HG03575 (cell line): ENCODE measurements around the gene DGCR8.

ENCODE experiments used
- ATAC-seq: cut with Tn5 transposase; IDR thresholded peaks from one replicate; pipeline ENCODE4 v1.9.1; 2021; ENCODE audit not compliant: unreplicated experiment, insufficient number of reproducible peaks, low FRiP score; ENCODE audit errors: extremely low read depth

The DGCR8 gene

DNA sequence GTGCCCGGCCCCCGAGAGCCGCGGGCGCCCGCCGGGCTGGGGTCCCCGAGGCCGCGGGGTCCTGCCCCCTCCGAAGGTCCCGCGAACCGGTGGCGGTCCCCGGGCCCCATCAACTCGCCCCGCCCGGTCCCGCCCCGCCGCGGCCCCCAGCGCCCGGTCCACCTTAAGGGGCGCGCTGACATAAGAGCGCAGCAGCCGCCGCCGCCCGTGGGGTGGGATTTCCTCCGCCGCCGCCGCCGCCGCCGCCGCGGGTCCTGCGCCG, 51.5 kb downstream of the DGCR8 start, which contains the start of gene ZDHHC8:
Gene ZDHHC8, plus strand, starts transcription at position 208 of the 262 bp plus-strand sequence. CDS start 144 bp downstream, outside the sequence.
- ATAC-seq = no peak

- no peak for ATAC-seq
Observed at GRCh38 chr22:20131859-20132685, 52.0 kb downstream of the DGCR8 start.

- ATAC-seq = no peak
Observed at GRCh38 chr22:20132686-20133246, 52.7 kb downstream of the DGCR8 start.

GRCh38 chr22:20133930-20134549, 54.0 kb downstream of the DGCR8 start:
- ATAC-seq = no peak

- ATAC-seq = no peak
Observed at GRCh38 chr22:20135265-20135664, 55.2 kb downstream of the DGCR8 start.

GRCh38 chr22:20135806-20136602, 56.0 kb downstream of the DGCR8 start:
- ATAC-seq = no peak

DNA sequence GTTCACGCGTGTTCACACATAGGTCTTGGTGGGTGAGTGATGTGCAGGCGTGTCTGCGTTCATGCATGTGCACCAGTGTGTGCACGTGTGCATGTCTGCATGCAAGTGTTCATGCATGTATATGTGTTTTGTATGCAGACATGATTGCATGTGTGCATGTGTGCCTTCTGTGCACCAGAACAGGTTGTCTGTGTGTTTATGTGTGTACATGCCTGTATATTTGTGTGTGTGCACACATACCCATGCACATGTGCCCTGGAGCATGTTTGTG, 56.5 kb downstream of the DGCR8 start:
- ATAC-seq = no peak

DNA sequence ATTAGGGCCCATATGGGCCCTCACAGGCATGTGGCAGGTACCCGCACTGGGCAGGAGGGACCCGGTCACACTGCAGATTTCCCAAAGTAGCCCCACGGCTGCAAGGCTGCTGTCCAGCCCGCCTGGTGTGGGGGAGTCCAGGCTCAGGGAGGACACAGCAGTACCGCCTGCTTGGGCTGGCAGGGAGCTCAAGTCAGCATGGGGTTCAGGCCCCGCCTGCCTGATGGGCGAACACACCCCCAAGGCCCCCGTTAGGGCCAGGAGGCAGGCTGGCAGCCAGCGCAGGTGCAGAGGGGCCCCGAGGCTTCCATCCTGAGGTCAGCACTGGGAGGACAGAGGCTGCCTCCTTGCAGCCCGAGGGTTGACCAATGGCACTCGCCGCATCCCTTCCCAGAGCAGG, 57.1 kb downstream of the DGCR8 start:
- no peak for ATAC-seq

DNA sequence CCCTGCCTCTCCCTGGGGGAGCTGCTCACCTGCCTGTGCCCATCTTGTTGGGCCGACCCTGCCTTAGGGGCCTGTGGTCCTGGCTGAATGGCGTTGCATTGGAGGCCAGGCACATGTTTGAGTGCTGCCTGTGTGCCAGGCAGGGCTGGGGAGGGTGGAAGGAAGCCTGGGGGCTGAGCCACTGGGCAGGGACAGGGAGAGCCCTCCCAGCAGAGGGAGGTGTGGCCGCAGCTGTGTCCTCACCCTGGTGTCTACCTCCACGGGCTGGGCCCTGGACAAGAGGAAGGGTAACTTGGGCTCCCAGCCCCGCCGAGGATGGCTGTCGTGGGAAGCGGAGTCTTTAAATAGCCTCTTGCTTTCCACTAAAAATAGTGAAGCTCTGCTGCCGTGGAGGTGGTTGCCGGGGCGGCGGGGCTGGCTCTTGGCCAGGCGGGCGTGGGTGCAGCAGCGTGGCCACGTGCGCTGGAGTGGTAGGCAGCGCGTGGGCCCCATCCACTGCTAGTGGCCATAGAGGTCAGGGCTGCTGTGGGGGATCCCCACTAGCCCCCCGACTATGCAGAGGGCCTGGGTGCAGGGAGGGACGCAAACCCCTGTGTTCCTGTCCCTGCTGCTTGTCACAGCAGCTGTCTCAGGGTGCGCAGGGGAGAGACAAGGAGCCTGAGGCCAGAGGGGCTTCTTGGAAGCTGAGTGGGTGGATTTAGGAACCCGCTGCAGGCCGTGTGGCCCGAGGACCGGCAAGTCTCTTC, 57.8 kb downstream of the DGCR8 start:
- ATAC-seq = no peak

- no peak for ATAC-seq
Observed at GRCh38 chr22:20138417-20138738, 58.3 kb downstream of the DGCR8 start.

DNA sequence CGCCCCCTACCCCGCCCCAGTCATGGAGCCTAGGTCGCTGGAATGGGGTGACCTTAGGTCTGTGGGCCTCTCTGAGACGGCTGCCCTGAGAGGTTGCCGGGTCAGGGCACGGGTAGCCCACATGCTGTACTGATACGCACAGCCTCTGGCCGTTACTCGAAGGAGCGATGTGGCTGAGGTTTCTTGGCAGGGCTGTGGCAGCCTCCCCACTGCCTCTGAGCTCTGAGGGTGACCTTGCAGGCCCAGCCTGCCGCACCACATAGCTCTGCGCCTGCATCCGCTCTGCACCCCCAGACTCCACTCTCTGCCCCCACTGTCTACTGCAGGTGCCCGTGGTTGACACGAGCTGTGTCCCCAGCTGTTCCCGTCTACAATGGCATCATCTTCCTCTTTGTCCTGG, 58.8 kb downstream of the DGCR8 start:
- no peak for ATAC-seq

DNA sequence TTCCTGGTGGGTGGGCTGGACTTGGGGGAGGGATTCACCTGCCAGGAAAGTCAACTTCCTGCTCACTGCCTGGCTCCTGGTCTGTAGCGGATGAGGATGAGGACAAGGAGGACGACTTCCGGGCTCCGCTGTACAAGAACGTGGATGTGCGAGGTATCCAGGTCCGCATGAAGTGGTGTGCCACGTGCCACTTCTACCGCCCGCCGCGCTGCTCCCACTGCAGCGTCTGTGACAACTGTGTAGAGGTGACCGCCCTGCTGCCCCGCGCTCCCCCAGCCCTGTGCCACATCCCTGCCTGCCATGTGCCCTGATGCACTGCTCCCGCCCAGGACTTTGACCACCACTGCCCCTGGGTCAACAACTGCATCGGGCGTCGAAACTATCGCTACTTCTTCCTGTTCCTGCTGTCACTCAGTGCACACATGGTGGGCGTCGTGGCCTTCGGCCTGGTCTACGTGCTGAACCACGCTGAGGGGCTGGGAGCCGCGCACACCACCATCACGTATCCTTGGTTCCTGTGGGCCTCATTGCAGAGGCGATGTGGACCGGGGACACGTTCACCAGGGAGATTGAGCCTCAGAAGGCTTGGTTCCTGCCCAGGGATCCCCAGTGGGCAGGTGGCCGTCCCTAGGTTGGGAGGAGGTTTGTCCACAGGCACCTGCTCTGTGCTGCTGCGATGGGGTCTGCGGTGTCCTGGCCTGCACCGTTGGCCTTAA, 59.5 kb downstream of the DGCR8 start:
- no peak for ATAC-seq

GRCh38 chr22:20140107-20140445, 60.0 kb downstream of the DGCR8 start:
- no peak for ATAC-seq

DNA sequence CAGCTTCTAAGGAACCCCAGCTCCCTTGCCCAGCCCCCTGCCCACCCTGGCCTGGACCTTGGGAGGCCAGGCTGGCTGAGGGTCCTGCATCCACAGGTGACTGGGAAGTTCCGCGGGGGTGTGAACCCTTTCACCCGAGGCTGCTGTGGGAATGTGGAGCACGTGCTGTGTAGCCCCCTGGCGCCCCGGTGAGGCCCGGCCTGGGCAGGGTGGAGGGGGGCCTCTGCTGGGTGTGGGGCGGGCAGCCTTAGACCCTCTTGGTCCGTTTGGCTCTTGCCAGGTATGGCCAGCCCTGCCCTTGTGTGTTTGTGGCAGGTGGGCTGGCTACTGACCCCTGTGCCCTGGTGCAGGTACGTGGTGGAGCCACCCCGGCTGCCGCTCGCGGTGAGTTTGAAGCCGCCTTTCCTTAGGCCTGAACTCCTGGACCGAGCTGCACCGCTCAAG, 60.5 kb downstream of the DGCR8 start:
- no peak for ATAC-seq

- no peak for ATAC-seq
Observed at GRCh38 chr22:20141186-20142077, 61.4 kb downstream of the DGCR8 start.

GRCh38 chr22:20142711-20143621, 62.9 kb downstream of the DGCR8 start:
- no peak for ATAC-seq
